Muscle layer of duodenum (tissue), 2 donors: ENCODE results near the gene SLC6A8.
"Not testable (repeated sequence)": the region's sequence is repeated elsewhere in the genome, so short reads cannot be mapped to it uniquely, and the experiment has no call there.

Experiments used
- H3K27ac ChIP-seq: one replicate; pipeline ENCODE4 v1.7.0; 2013; ENCODE audit warnings: mild to moderate bottlenecking, low read length
- H3K27me3 ChIP-seq: one replicate; pipeline ENCODE4 v1.7.0; 2013; ENCODE audit warnings: low read depth, mild to moderate bottlenecking, control low read depth, low read length
- H3K36me3 ChIP-seq, 2 donors: one replicate each; pipeline ENCODE4 v1.7.0; 2013; ENCODE audit warnings: low read length in 2 of 2, control low read depth in 1 of 2, mild to moderate bottlenecking in 1 of 2; ENCODE audit not compliant: insufficient read depth in 2 of 2, control insufficient read depth in 1 of 2
- H3K4me1 ChIP-seq, 2 donors: one replicate each; pipeline ENCODE4 v1.7.0; 2013; ENCODE audit warnings: low read length in 2 of 2, mild to moderate bottlenecking in 2 of 2, control low read depth in 1 of 2, moderate library complexity in 1 of 2; ENCODE audit not compliant: insufficient read depth in 2 of 2, control insufficient read depth in 1 of 2
- H3K4me3 ChIP-seq, 2 donors: one replicate each; pipeline ENCODE4 v1.7.0; 2013; ENCODE audit warnings: low read length in 2 of 2, low read depth in 1 of 2, mild to moderate bottlenecking in 1 of 2
- H3K9me3 ChIP-seq, 2 donors: one replicate each; pipeline ENCODE4 v1.7.0; 2013; ENCODE audit warnings: low read length in 2 of 2, control low read depth in 1 of 2, mild to moderate bottlenecking in 1 of 2; ENCODE audit not compliant: control insufficient read depth in 1 of 2
- donor health status: healthy.

Gene SLC6A8

GRCh38 chrX:153724252-153725038 lies 36.7 kb downstream of the SLC6A8 start, which contains the start of the genes ABCD1 and BCAP31:
TSS of gene ABCD1 (plus strand) at chrX:153724856. CDS start at chrX:153725267, 411 bp downstream.
TSS of gene BCAP31 (minus strand) at chrX:153724387. CDS start at chrX:153723244, 1,143 bp downstream.
- Histone ChIP-seq H3K9me3 (no peaks in the 10 kb centered on the region), H3K4me1 (peaks cover 6 to 51% of the 10 kb centered on the region in 2 donors), H3K27me3 (no peaks in the 10 kb centered on the region), H3K4me3 (peak within 1 kb of the TSS; percentile 55 to 68), H3K27ac (peak within 1 kb of the TSS; percentile 39), H3K36me3 (peaks cover 9 to 13% of the 10 kb centered on the region in 2 donors)

- Histone ChIP-seq H3K27ac (peak overlapping the region; percentile 39), H3K27me3 (no peaks in the 10 kb centered on the region), H3K4me3 (peak overlapping the region; percentile 16 to 54), H3K4me1 (peaks cover 6 to 51% of the 10 kb centered on the region in 2 donors), H3K36me3 (peaks cover 3 to 5% of the 10 kb centered on the region in 2 donors), H3K9me3 (no peaks in the 10 kb centered on the region)
Observed at GRCh38 chrX:153725039-153725831, 37.5 kb downstream of the SLC6A8 start.

GRCh38 chrX:153725832-153726285 lies 38.1 kb downstream of the SLC6A8 start:
- Histone ChIP-seq H3K27ac (no peak overlapping the region), H3K9me3 (no peaks in the 10 kb centered on the region), H3K4me1 (peaks cover 6 to 51% of the 10 kb centered on the region in 2 donors), H3K36me3 (peaks cover 0 to 1% of the 10 kb centered on the region in 2 donors), H3K4me3 (peak overlapping the region in 1 of 2 donors; percentile 54), H3K27me3 (no peaks in the 10 kb centered on the region)

- Histone ChIP-seq H3K4me3 (peak overlapping the region; percentile 7 to 54), H3K27me3 (no peaks in the 10 kb centered on the region), H3K4me1 (peaks cover 6 to 51% of the 10 kb centered on the region in 2 donors), H3K36me3 (no peaks in the 10 kb centered on the region), H3K27ac (peak overlapping the region; percentile 51), H3K9me3 (no peaks in the 10 kb centered on the region)
Observed at GRCh38 chrX:153726286-153727122, 38.8 kb downstream of the SLC6A8 start.

- Histone ChIP-seq H3K27ac (peak overlapping the region; percentile 72), H3K27me3 (no peaks in the 10 kb centered on the region), H3K4me3 (peak overlapping the region; percentile 7 to 54), H3K36me3 (peaks cover 0 to 3% of the 10 kb centered on the region in 2 donors), H3K9me3 (no peaks in the 10 kb centered on the region), H3K4me1 (peaks cover 6 to 50% of the 10 kb centered on the region in 2 donors)
Observed at GRCh38 chrX:153727123-153727931, 39.6 kb downstream of the SLC6A8 start.

GRCh38 chrX:153728095-153728494 lies 40.4 kb downstream of the SLC6A8 start:
- Histone ChIP-seq H3K27ac (no peak overlapping the region), H3K4me3 (no peak overlapping the region)

GRCh38 chrX:153728951-153729631 lies 41.4 kb downstream of the SLC6A8 start:
- no peak overlapping the region for H3K4me3 ChIP-seq
- H3K9me3 ChIP-seq: no peaks in the 10 kb centered on the region
- H3K27ac ChIP-seq: no peak overlapping the region
- peaks cover 0 to 3% of the 10 kb centered on the region in 2 donors for H3K36me3 ChIP-seq
- H3K27me3 ChIP-seq: no peaks in the 10 kb centered on the region
- H3K4me1 ChIP-seq: peaks cover 6 to 40% of the 10 kb centered on the region in 2 donors

More at GRCh38 chrX:153728095-153728494, 40.4 kb downstream of the SLC6A8 start:
- Histone ChIP-seq H3K27me3 (no peaks in the 10 kb centered on the region), H3K36me3 (peaks cover 0 to 3% of the 10 kb centered on the region in 2 donors), H3K9me3 (no peaks in the 10 kb centered on the region), H3K4me1 (peaks cover 6 to 42% of the 10 kb centered on the region in 2 donors)

- peaks cover 6 to 38% of the 10 kb centered on the region in 2 donors for H3K4me1 ChIP-seq
- H3K9me3 ChIP-seq, H3K36me3 ChIP-seq, H3K27me3 ChIP-seq, H3K27ac ChIP-seq, H3K4me3 ChIP-seq: not testable (repeated sequence)
Observed at GRCh38 chrX:153730115-153730514, 42.4 kb downstream of the SLC6A8 start.

- Histone ChIP-seq H3K27ac (no peak overlapping the region), H3K4me3 (no peak overlapping the region), H3K4me1 (peaks cover 6 to 27% of the 10 kb centered on the region in 2 donors), H3K27me3 (no peaks in the 10 kb centered on the region), H3K9me3 (no peaks in the 10 kb centered on the region), H3K36me3 (peaks cover 0 to 4% of the 10 kb centered on the region in 2 donors)
Observed at GRCh38 chrX:153731117-153731844, 43.6 kb downstream of the SLC6A8 start.
